Right lobe of liver (tissue), 6 donors: ENCODE data around the gene MX1. TPM values are rescaled to one million over a fixed set of nuclear protein-coding genes. Genes with fewer than 3 reads are reported as not detected.
A peak's percentile ranks its signal among the peaks of the same experiment; 100 is the strongest.

Experiments used
- ATAC-seq, 4 donors: fragments of 200-7000 bp; cut with Tn5 transposase; one replicate each; pipeline ENCODE4 v1.9.1; 2020; ENCODE audit warnings: mild to moderate bottlenecking in 4 of 4, moderate library complexity in 4 of 4
- DNase-seq, 3 donors: peaks; one replicate each; pipeline ENCODE4 v3.0.0-alpha.2; 2020
- H3K27ac ChIP-seq, 3 donors: fragments of 200-600 bp; one replicate each; pipeline ENCODE4 v1.8.0; 2022
- H3K27me3 ChIP-seq, 2 donors: fragments of 200-600 bp; one replicate each; pipeline ENCODE4 v1.8.0; 2022
- H3K36me3 ChIP-seq, 4 donors: fragments of 200-600 bp; sonication (generic) in 1 of 4; one replicate each; pipeline versions ENCODE4 v1.5.1 to v1.8.0; 2017 to 2022; ENCODE audit warnings: control low read depth in 1 of 4
- H3K4me1 ChIP-seq, 4 donors: fragments of 200-600 bp; sonication (generic) in 1 of 4; one replicate each; pipeline versions ENCODE4 v1.5.1 to v1.8.0; 2017 to 2022; ENCODE audit warnings: control low read depth in 1 of 4
- H3K4me3 ChIP-seq, 3 donors: fragments of 200-600 bp; one replicate each; pipeline ENCODE4 v1.8.0; 2022
- H3K9me3 ChIP-seq, 4 donors: fragments of 200-600 bp; sonication (generic) in 1 of 4; one replicate each; pipeline versions ENCODE4 v1.5.1 to v1.8.0; 2017 to 2022; ENCODE audit warnings: control low read depth in 1 of 4
- POLR2A ChIP-seq: fragments of 450-650 bp; IDR thresholded peaks from one replicate; pipeline ENCODE4 v1.6.1; 2017; ENCODE audit warnings: antibody characterized with exemption, mild to moderate bottlenecking
- WGBS: methylation state at CpG from one replicate; pipeline ENCODE4 v1.1.6; 2018; ENCODE audit warnings: low coverage, low lambda C conversion rate; ENCODE audit not compliant: insufficient coverage; ENCODE audit errors: missing lambda C conversion rate; 5-methylcytosine and 5-hydroxymethylcytosine counted together
- intact Hi-C, 2 donors: fragments of 100-400 bp; cut with DNase I; formaldehyde crosslinking; loops; one replicate each; pipeline versions ENCODE4 v1.11.2 to v1.14.1; 2022
- total RNA-seq, 6 experiments: library from RNA; depleted of rRNA in 2 of 6; stranded (reverse); fragments of >200 nt in 2 of 6; fragmentation: NEBNext Ultra II Directional in 3 of 6; extraction: Animal tissue kit (Norgen Biotek cat#: 25700) in 3 of 6; gene quantifications; one replicate each; pipeline versions ENCODE4 v1.1.0 to v1.2.4, GENCODE V29; 2016 to 2023
- TF ChIP-seq, protein P1 (sequence below), 4 donors: fragments of 200-600 bp in 3 of 4; fragments of 450-650 bp in 1 of 4; IDR thresholded peaks; one replicate each; pipeline versions ENCODE4 v1.5.1 to v1.8.0; 2016 to 2022; ENCODE audit warnings: antibody characterized with exemption in 4 of 4, mild to moderate bottlenecking in 2 of 4
- donor health status: DM: no; HTN: yes; CAD: no.
- donor health status: DM: no; HTN: no; CAD: no.
- donor health status: DM: no; HTN: no; CAD: no.
- donor health status: DM: no; HTN: yes; CAD: no.
- donor health status: DM: no; HTN: yes; CAD: no.

Gene MX1
- total RNA-seq, 6 experiments from 2014 or later = 6.1 to 25.4 (median 10.5) TPM

DNA sequence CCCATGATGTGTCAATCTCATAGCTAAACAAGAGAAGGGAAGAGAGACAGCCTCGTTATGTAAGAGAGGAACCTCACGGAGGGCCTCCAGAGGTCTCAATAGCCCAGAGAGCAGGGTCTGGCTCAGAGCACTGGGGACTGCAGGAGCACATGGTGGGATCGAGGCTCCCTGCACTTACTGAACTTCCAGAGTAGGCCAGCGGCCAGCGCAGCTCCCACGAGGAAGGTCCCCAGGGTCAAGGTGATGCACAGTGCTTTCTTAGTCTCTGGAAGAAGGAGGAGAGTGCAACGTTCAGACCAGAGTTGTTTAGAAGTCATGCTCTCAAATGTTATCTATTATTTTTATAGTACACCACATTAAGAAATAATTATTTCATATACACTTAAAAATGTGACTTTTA, 63.3 kb downstream of the MX1 start:
- peaks cover 0 to 36% (median 18%) of the 10 kb centered on the region in 4 donors for H3K36me3 ChIP-seq
- H3K4me1 ChIP-seq = no peaks in the 10 kb centered on the region
- no peak overlapping the region for H3K4me3 ChIP-seq
- DNase-seq (no peak), ATAC-seq (no peak)
- WGBS = 43% methylated on average over 2 of the region's 7 CpGs
- H3K9me3 ChIP-seq = no peaks in the 10 kb centered on the region
- H3K27ac ChIP-seq = no peak overlapping the region
- TF ChIP-seq POLR2A = no peak
- TF ChIP-seq, protein P1, sequence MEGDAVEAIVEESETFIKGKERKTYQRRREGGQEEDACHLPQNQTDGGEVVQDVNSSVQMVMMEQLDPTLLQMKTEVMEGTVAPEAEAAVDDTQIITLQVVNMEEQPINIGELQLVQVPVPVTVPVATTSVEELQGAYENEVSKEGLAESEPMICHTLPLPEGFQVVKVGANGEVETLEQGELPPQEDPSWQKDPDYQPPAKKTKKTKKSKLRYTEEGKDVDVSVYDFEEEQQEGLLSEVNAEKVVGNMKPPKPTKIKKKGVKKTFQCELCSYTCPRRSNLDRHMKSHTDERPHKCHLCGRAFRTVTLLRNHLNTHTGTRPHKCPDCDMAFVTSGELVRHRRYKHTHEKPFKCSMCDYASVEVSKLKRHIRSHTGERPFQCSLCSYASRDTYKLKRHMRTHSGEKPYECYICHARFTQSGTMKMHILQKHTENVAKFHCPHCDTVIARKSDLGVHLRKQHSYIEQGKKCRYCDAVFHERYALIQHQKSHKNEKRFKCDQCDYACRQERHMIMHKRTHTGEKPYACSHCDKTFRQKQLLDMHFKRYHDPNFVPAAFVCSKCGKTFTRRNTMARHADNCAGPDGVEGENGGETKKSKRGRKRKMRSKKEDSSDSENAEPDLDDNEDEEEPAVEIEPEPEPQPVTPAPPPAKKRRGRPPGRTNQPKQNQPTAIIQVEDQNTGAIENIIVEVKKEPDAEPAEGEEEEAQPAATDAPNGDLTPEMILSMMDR (IDR thresholded peaks at IDR 0.05) = no peak
- no peaks in the 10 kb centered on the region for H3K27me3 ChIP-seq
- intact Hi-C loops = no loop called here

DNA sequence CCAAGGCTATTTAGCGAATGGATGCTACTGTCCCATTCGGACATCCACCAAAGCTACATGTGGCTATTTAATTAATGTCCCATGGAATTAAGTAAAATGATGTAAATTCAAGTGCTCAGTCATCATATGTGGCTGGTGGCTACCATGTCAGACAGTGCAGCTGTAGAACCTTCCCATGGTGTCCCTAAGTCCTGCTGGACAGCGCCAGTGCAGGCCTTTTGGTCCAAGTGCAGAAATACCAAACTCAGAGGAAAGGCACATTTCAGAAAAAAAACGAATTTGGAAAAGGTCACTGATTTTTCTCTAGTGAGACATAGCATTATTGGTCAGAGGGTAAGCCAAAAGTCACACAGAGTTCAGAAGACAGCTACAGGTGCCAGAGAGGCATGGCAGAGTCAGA, 64.3 kb downstream of the MX1 start:
- Histone ChIP-seq H3K27me3 (no peaks in the 10 kb centered on the region), H3K36me3 (peaks cover 0 to 39% (median 18%) of the 10 kb centered on the region in 4 donors), H3K27ac (no peak overlapping the region), H3K4me1 (no peaks in the 10 kb centered on the region), H3K4me3 (no peak overlapping the region), H3K9me3 (no peaks in the 10 kb centered on the region)
- TF ChIP-seq POLR2A = no peak
- TF ChIP-seq, protein P1 (IDR thresholded peaks at IDR 0.05) = no peak
- DNase-seq = no peak
- intact Hi-C loops = no loop called here
- ATAC-seq = no peak
- 84% methylated on average over 4 of the region's 4 CpGs for WGBS

DNA sequence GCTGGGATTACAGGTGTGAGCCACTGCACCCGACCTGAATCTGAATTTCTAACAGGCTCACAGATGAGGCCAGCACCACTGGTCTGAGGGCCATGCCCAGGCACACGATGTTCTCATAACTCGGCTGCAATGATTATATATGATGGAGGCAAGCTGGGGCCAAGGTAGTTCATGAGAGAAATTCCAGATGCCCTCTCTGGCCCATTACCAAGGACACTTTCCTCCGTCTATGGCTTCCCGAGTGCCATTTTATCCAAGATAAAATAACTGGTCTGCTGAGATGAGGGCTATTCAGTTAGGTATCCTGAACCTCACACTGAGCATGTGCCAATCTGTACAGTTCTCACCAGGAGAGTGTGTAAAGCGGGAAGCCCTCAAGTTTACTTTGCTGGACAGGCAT, 65.4 kb downstream of the MX1 start:
- H3K4me1 ChIP-seq = no peaks in the 10 kb centered on the region
- no peak for ATAC-seq

DNA sequence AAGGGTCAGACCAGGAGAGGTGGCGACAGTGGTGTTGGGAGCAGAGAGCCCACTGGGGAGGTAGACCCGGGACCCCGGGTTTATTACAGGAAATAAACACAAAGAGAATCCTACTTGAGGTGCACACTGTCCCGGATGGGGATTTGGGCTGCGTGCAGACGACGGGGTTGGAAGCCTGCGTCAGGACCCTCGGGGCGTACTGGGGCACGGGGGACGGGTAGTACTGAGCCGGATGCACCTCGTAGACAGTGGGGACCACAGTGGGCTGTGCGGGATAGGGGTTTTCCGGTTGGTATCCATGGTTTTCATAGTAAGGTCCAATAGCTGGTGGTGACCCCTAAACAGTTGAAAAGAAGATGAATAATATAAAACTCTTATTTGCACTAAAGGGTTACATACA, 68.2 kb downstream of the MX1 start:
- H3K27me3 ChIP-seq = no peaks in the 10 kb centered on the region
- H3K4me1 ChIP-seq = peaks cover 0 to 22% (median 7%) of the 10 kb centered on the region in 4 donors
- 88% methylated on average over 11 of the region's 16 CpGs for WGBS
- no peaks in the 10 kb centered on the region for H3K9me3 ChIP-seq
- no peak for TF ChIP-seq POLR2A
- TF ChIP-seq, protein P1 (IDR thresholded peaks at IDR 0.05) = no peak
- no peak overlapping the region for H3K4me3 ChIP-seq
- intact Hi-C loops = no loop called here
- DNase-seq (no peak), ATAC-seq (no peak)
- H3K36me3 ChIP-seq = peaks cover 0 to 18% (median 7%) of the 10 kb centered on the region in 4 donors
- H3K27ac ChIP-seq = no peak overlapping the region

More for the DNA sequence above, 65.4 kb downstream of the MX1 start:
- no peaks in the 10 kb centered on the region for H3K27me3 ChIP-seq
- H3K36me3 ChIP-seq = peaks cover 0 to 39% (median 18%) of the 10 kb centered on the region in 4 donors
- H3K27ac ChIP-seq = no peak overlapping the region
- WGBS = 100% methylated on average over 3 of the region's 6 CpGs
- no peaks in the 10 kb centered on the region for H3K9me3 ChIP-seq
- TF ChIP-seq POLR2A = no peak
- TF ChIP-seq, protein P1 (IDR thresholded peaks at IDR 0.05) = no peak
- no peak for DNase-seq
- no peak overlapping the region for H3K4me3 ChIP-seq
- intact Hi-C loops = no loop called here

DNA sequence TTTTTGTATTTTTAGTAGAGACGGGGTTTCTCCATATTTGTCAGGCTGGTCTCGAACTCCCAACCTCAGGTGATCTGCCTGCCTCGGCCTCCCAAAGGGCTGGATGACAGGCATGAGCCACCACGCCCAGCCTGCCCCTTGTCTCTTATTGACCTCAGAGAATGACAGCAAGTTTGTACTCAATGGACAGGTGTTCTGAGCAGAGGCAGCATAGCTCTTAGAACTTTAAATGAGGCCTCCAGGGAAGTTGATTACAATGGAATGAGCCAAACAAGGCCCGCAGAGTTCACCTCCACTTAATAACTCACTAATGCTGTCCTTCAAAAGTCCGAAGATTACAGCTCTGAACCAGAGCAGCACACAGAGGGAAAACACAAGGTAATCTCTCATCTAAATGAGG, 71.0 kb downstream of the MX1 start:
- peak overlapping the region in 1 of 3 donors; percentile 52 for H3K27ac ChIP-seq
- TF ChIP-seq, protein P1 (IDR thresholded peaks at IDR 0.05) = no peak
- no peak for TF ChIP-seq POLR2A
- 42% methylated on average over 3 of the region's 6 CpGs for WGBS
- intact Hi-C loops = no loop called here
- H3K4me1 ChIP-seq = peaks cover 0 to 47% (median 19%) of the 10 kb centered on the region in 4 donors
- DNase-seq (no peak), ATAC-seq (peak in 1 of 4 donors; percentile 27)
- H3K4me3 ChIP-seq = no peak overlapping the region
- no peaks in the 10 kb centered on the region for H3K27me3 ChIP-seq
- peaks cover 0 to 15% (median 6%) of the 10 kb centered on the region in 4 donors for H3K36me3 ChIP-seq
- no peaks in the 10 kb centered on the region for H3K9me3 ChIP-seq
